Limb (tissue), 2 donors: ENCODE data around the gene FKBP5.
"Not testable (repeated sequence)": the region's sequence is repeated elsewhere in the genome, so short reads cannot be mapped to it uniquely, and the experiment has no call there.

Source experiments
- DNase-seq, 2 donors: peaks; one replicate each; pipeline ENCODE4 v3.0.0-alpha.2; 2016; ENCODE audit errors: extremely low spot score in 2 of 2

FKBP5 gene

GRCh38 chr6:35589904-35590303 is 98.8 kb downstream of the FKBP5 start:
- no peak for DNase-seq

GRCh38 chr6:35589201-35589739 is 99.4 kb downstream of the FKBP5 start:
- no peak for DNase-seq

GRCh38 chr6:35587167-35587566 is 101.5 kb downstream of the FKBP5 start:
- no peak for DNase-seq

GRCh38 chr6:35586542-35586941 is 102.2 kb downstream of the FKBP5 start:
- no peak for DNase-seq

- no peak for DNase-seq
Observed at GRCh38 chr6:35585658-35586057, 103.1 kb downstream of the FKBP5 start.

- DNase-seq: peak; percentile 70 to 81
Observed at GRCh38 chr6:35583893-35584688, 104.6 kb downstream of the FKBP5 start.

GRCh38 chr6:35582315-35582714 is 106.4 kb downstream of the FKBP5 start:
- DNase-seq: no peak

- DNase-seq: no peak
Observed at GRCh38 chr6:35581633-35582032, 107.1 kb downstream of the FKBP5 start.

- no peak for DNase-seq
Observed at GRCh38 chr6:35580836-35581235, 107.9 kb downstream of the FKBP5 start.

GRCh38 chr6:35576682-35577081 is 112.0 kb downstream of the FKBP5 start:
- DNase-seq: no peak

- DNase-seq: no peak
Observed at GRCh38 chr6:35573495-35574110, 115.1 kb downstream of the FKBP5 start.

GRCh38 chr6:35570885-35571330 is 117.8 kb downstream of the FKBP5 start:
- not testable (repeated sequence) for DNase-seq

- DNase-seq: peak; percentile 7 to 41
Observed at GRCh38 chr6:35569011-35569461, 119.7 kb downstream of the FKBP5 start.

GRCh38 chr6:35566794-35567193 is 121.9 kb downstream of the FKBP5 start:
- DNase-seq: no peak

GRCh38 chr6:35564733-35565132 is 124.0 kb downstream of the FKBP5 start:
- DNase-seq: no peak

GRCh38 chr6:35562060-35562459 is 126.7 kb downstream of the FKBP5 start:
- no peak for DNase-seq

GRCh38 chr6:35561113-35561512 is 127.6 kb downstream of the FKBP5 start:
- no peak for DNase-seq

- DNase-seq: no peak
Observed at GRCh38 chr6:35558571-35558970, 130.1 kb downstream of the FKBP5 start.

GRCh38 chr6:35557239-35557638 is 131.5 kb downstream of the FKBP5 start:
- DNase-seq: no peak

GRCh38 chr6:35554811-35555210 is 133.9 kb downstream of the FKBP5 start:
- DNase-seq: no peak

- DNase-seq: no peak
Observed at GRCh38 chr6:35553315-35553714, 135.4 kb downstream of the FKBP5 start.

- no peak for DNase-seq
Observed at GRCh38 chr6:35552285-35552917, 136.3 kb downstream of the FKBP5 start.
